Duodenal mucosa (tissue), 2 donors: ENCODE measurements around the gene CNPY4.
A peak's percentile ranks its signal among the peaks of the same experiment; 100 is the strongest.

ENCODE experiments used
- H3K27ac ChIP-seq: one replicate; pipeline ENCODE4 v1.7.0; 2013; ENCODE audit warnings: low read depth, low read length
- H3K27me3 ChIP-seq, 2 donors: one replicate each; pipeline ENCODE4 v1.7.0; 2013; ENCODE audit warnings: low read length in 2 of 2, control low read depth in 1 of 2; ENCODE audit not compliant: insufficient read depth in 2 of 2, control insufficient read depth in 1 of 2
- H3K36me3 ChIP-seq, 2 donors: one replicate each; pipeline ENCODE4 v1.7.0; 2013; ENCODE audit warnings: low read length in 2 of 2, control low read depth in 1 of 2; ENCODE audit not compliant: insufficient read depth in 2 of 2, control insufficient read depth in 1 of 2
- H3K4me1 ChIP-seq, 2 donors: one replicate each; pipeline ENCODE4 v1.7.0; 2013; ENCODE audit warnings: low read length in 2 of 2, control low read depth in 1 of 2; ENCODE audit not compliant: insufficient read depth in 2 of 2, control insufficient read depth in 1 of 2
- H3K4me3 ChIP-seq, 2 donors: one replicate each; pipeline ENCODE4 v1.7.0; 2013; ENCODE audit warnings: low read length in 2 of 2, low read depth in 1 of 2
- H3K9ac ChIP-seq, 2 donors: one replicate each; pipeline ENCODE4 v1.7.0; 2013; ENCODE audit warnings: low read length in 2 of 2, low read depth in 1 of 2
- H3K9me3 ChIP-seq, 2 donors: one replicate each; pipeline ENCODE4 v1.7.0; 2013; ENCODE audit warnings: low read length in 2 of 2, control low read depth in 1 of 2; ENCODE audit not compliant: control insufficient read depth in 1 of 2

Gene CNPY4

GRCh38 chr7:100081535-100082102 lies 37.8 kb upstream of the CNPY4 start, which contains the start of gene ZNF3:
TSS of gene ZNF3 (minus strand) at chr7:100081723. CDS start at chr7:100077357, 4,366 bp downstream.
- H3K4me1 ChIP-seq: peaks cover 20 to 41% of the 10 kb centered on the region in 2 donors

GRCh38 chr7:100082978-100083377 lies 36.5 kb upstream of the CNPY4 start:
- H3K36me3 ChIP-seq: no peaks in the 10 kb centered on the region
- no peaks in the 10 kb centered on the region for H3K27me3 ChIP-seq
- H3K27ac ChIP-seq: no peak overlapping the region
- peaks cover 17 to 30% of the 10 kb centered on the region in 2 donors for H3K4me1 ChIP-seq
- H3K9ac ChIP-seq: peak overlapping the region in 1 of 2 donors; percentile 9
- peak overlapping the region in 1 of 2 donors; percentile 22 for H3K4me3 ChIP-seq
- no peaks in the 10 kb centered on the region for H3K9me3 ChIP-seq

More at GRCh38 chr7:100081535-100082102, 37.8 kb upstream of the CNPY4 start, which contains the start of gene ZNF3:
- Histone ChIP-seq H3K27ac (peak within 1 kb of the TSS; percentile 78), H3K27me3 (no peaks in the 10 kb centered on the region), H3K9ac (peak within 1 kb of the TSS; percentile 91 to 94), H3K9me3 (no peaks in the 10 kb centered on the region), H3K4me3 (peak within 1 kb of the TSS; percentile 83 to 99), H3K36me3 (peaks cover 0 to 7% of the 10 kb centered on the region in 2 donors)

DNA sequence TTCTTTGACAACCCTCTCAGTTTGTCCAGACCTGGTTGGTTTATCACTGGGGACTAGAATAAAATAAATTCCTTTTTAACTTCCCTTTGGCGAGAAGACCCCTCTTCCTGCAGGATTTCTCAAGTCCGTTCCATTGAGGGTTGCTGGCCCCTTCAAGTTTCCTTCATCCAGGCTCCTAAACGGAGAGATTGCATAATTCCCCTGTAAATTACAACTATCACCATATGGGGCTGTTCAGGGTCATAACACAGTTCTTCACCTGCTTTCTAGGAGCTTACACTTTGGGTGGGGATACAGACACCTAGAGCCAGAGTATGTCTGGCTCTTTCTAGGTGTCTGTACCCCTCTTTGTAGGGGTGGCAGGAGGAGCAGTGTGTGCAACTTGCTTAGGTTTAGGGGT lies 33.9 kb upstream of the CNPY4 start:
- peaks cover 2 to 4% of the 10 kb centered on the region in 2 donors for H3K36me3 ChIP-seq
- no peaks in the 10 kb centered on the region for H3K27me3 ChIP-seq
- H3K9me3 ChIP-seq: no peaks in the 10 kb centered on the region
- H3K9ac ChIP-seq: no peak overlapping the region
- H3K27ac ChIP-seq: no peak overlapping the region
- no peak overlapping the region for H3K4me3 ChIP-seq
- H3K4me1 ChIP-seq: peaks cover 17 to 31% of the 10 kb centered on the region in 2 donors

DNA sequence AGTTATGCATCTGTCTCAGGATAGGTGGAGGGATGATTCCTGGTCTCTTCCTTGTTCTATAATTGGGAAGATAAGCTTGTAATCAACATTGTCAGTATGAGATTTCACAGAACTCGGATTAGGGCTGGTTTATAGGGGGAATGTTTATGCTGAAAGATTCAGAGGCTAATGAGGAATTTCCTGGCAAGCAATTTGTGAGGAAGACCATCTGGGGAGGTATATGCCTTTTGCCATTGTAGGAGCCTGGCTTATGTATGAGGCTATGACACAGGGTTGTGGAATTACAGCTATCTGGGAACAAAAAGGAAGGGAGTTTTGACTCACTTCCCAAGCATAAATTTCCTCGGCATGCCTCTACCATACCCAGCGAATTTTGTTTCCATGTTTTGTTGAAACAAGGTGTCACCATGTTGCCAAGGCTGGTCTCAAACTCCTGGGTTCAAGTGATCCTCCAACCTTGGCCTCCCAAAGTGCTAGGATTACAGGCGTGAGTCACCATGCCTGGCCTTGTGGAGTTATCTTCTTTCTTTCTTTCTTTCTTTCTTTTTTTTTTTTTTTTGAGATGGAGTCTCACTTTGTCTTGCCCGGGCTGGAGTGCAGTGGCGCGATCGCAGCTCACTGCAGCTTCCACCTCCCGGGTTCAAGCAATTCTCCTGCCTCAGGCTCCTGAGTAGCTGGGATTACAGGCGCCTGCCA lies 32.2 kb upstream of the CNPY4 start:
- H3K27ac ChIP-seq: no peak overlapping the region
- no peak overlapping the region for H3K9ac ChIP-seq
- no peaks in the 10 kb centered on the region for H3K9me3 ChIP-seq
- H3K4me3 ChIP-seq: no peak overlapping the region
- H3K27me3 ChIP-seq: no peaks in the 10 kb centered on the region
- H3K36me3 ChIP-seq: peaks cover 16 to 19% of the 10 kb centered on the region in 2 donors
- H3K4me1 ChIP-seq: peaks cover 17 to 24% of the 10 kb centered on the region in 2 donors

- Histone ChIP-seq H3K9ac (peak overlapping the region; percentile 65 to 75), H3K27ac (no peak overlapping the region), H3K9me3 (no peaks in the 10 kb centered on the region), H3K4me3 (peak overlapping the region; percentile 95 to 98), H3K4me1 (peaks cover 16 to 17% of the 10 kb centered on the region in 2 donors), H3K27me3 (no peaks in the 10 kb centered on the region), H3K36me3 (peaks cover 26 to 29% of the 10 kb centered on the region in 2 donors)
These were observed 31.3 kb upstream of the CNPY4 start for GRCh38 chr7:100088095-100088620.

- H3K4me1 ChIP-seq: peaks cover 16 to 17% of the 10 kb centered on the region in 2 donors
- no peaks in the 10 kb centered on the region for H3K9me3 ChIP-seq
- no peaks in the 10 kb centered on the region for H3K27me3 ChIP-seq
- peak within 1 kb of the TSS; percentile 41 for H3K27ac ChIP-seq
- H3K36me3 ChIP-seq: peaks cover 32 to 36% of the 10 kb centered on the region in 2 donors
- H3K9ac ChIP-seq: peak within 1 kb of the TSS; percentile 75 to 91
- peak within 1 kb of the TSS; percentile 95 to 98 for H3K4me3 ChIP-seq
These were observed 30.6 kb upstream of the CNPY4 start, which contains the start of gene COPS6 for GRCh38 chr7:100088621-100089457. TSS of gene COPS6 (plus strand) at chr7:100088969. CDS start at chr7:100088991, 22 bp downstream.

- H3K9ac ChIP-seq: peak overlapping the region; percentile 75 to 91
These were observed 29.8 kb upstream of the CNPY4 start for GRCh38 chr7:100089458-100090196.

GRCh38 chr7:100090527-100091410 lies 28.7 kb upstream of the CNPY4 start:
- Histone ChIP-seq H3K27ac (no peak overlapping the region), H3K9me3 (no peaks in the 10 kb centered on the region), H3K36me3 (peaks cover 48 to 54% of the 10 kb centered on the region in 2 donors), H3K9ac (no peak overlapping the region), H3K4me1 (peaks cover 16 to 17% of the 10 kb centered on the region in 2 donors), H3K27me3 (no peaks in the 10 kb centered on the region), H3K4me3 (no peak overlapping the region)

More at GRCh38 chr7:100089458-100090196, 29.8 kb upstream of the CNPY4 start:
- Histone ChIP-seq H3K4me1 (peaks cover 16 to 17% of the 10 kb centered on the region in 2 donors), H3K27ac (no peak overlapping the region), H3K4me3 (peak overlapping the region; percentile 95 to 98), H3K27me3 (no peaks in the 10 kb centered on the region), H3K36me3 (peaks cover 40 to 43% of the 10 kb centered on the region in 2 donors), H3K9me3 (no peaks in the 10 kb centered on the region)
